H9 (cell line): Measurements from ENCODE around the gene AGPAT2. TPM values are rescaled to one million over a fixed set of nuclear protein-coding genes. Genes with fewer than 3 reads are reported as not detected.

Source experiments
- DNase-seq: peaks from one replicate; pipeline ENCODE4 v3.0.0-alpha.2; 2017
- H2AFZ ChIP-seq: one replicate; pipeline ENCODE4 v1.6.1; 2013; ENCODE audit warnings: mild to moderate bottlenecking, low read length, control low read depth, moderate library complexity
- H2AK5ac ChIP-seq: 2 replicates; pipeline ENCODE4 v1.6.1; 2013; ENCODE audit warnings: low read length, control low read depth, mixed read lengths; ENCODE audit not compliant: insufficient read length
- H2BK120ac ChIP-seq: one replicate; pipeline ENCODE4 v1.6.1; 2013; ENCODE audit warnings: low read depth, mild to moderate bottlenecking, low read length, control low read depth, inconsistent platforms; ENCODE audit not compliant: poor library complexity, severe bottlenecking
- H2BK12ac ChIP-seq: 2 replicates; pipeline ENCODE4 v1.6.1; 2013; ENCODE audit warnings: low read length, control low read depth, mixed read lengths, low read depth; ENCODE audit not compliant: insufficient read length
- H2BK15ac ChIP-seq: 2 replicates; pipeline ENCODE4 v1.6.1; 2013; ENCODE audit warnings: low read depth, low read length, control low read depth
- H2BK20ac ChIP-seq: one replicate; pipeline ENCODE4 v1.6.1; 2013; ENCODE audit warnings: low read depth, mild to moderate bottlenecking, low read length, control low read depth, inconsistent platforms; ENCODE audit not compliant: poor library complexity, severe bottlenecking
- H2BK5ac ChIP-seq: 2 replicates; pipeline ENCODE4 v1.6.1; 2013; ENCODE audit warnings: low read length, control low read depth, mixed read lengths; ENCODE audit not compliant: insufficient read length
- H3K14ac ChIP-seq: 2 replicates; pipeline ENCODE4 v1.6.1; 2013; ENCODE audit warnings: low read length, control low read depth; ENCODE audit not compliant: insufficient read depth
- H3K18ac ChIP-seq: 2 replicates; pipeline ENCODE4 v1.6.1; 2013; ENCODE audit warnings: low read depth, mild to moderate bottlenecking, mixed read lengths, low read length, control low read depth; ENCODE audit not compliant: insufficient read length
- H3K23ac ChIP-seq: 2 replicates; pipeline ENCODE4 v1.6.1; 2013; ENCODE audit warnings: low read length, control low read depth, mixed read lengths, low read depth; ENCODE audit not compliant: insufficient read length
- H3K23me2 ChIP-seq: 2 replicates; pipeline ENCODE4 v1.6.1; 2013; ENCODE audit warnings: low read depth, mild to moderate bottlenecking, mixed read lengths, low read length, control low read depth; ENCODE audit not compliant: insufficient read length, poor library complexity, severe bottlenecking
- H3K27ac ChIP-seq: 2 replicates; pipeline ENCODE4 v1.5.1; 2013; ENCODE audit warnings: low read length, control low read depth, mixed read lengths, low read depth; ENCODE audit not compliant: insufficient read length
- H3K27me3 ChIP-seq: 2 replicates; pipeline ENCODE4 v1.6.1; 2013; ENCODE audit warnings: low read length, control low read depth, inconsistent platforms; ENCODE audit not compliant: insufficient read depth
- H3K4ac ChIP-seq: 2 replicates; pipeline ENCODE4 v1.6.1; 2013; ENCODE audit warnings: low read depth, mild to moderate bottlenecking, control low read depth, inconsistent platforms, low read length, moderate library complexity
- H3K4me1 ChIP-seq: 2 replicates; pipeline ENCODE4 v1.6.1; 2013; ENCODE audit warnings: low read length, control low read depth, inconsistent platforms; ENCODE audit not compliant: insufficient read depth
- H3K4me2 ChIP-seq: 2 replicates; pipeline ENCODE4 v1.6.1; 2013; ENCODE audit warnings: low read length, control low read depth, mixed read lengths; ENCODE audit not compliant: insufficient read length, insufficient read depth
- H3K56ac ChIP-seq: 2 replicates; pipeline ENCODE4 v1.6.1; 2013; ENCODE audit warnings: low read depth, mild to moderate bottlenecking, mixed read lengths, low read length, control low read depth; ENCODE audit not compliant: insufficient read length
- H3K79me1 ChIP-seq: 2 replicates; pipeline ENCODE4 v1.6.1; 2013; ENCODE audit warnings: low read depth, mild to moderate bottlenecking, moderate library complexity, low read length, control low read depth, inconsistent platforms; ENCODE audit not compliant: insufficient read depth, poor library complexity, severe bottlenecking
- H3K79me2 ChIP-seq: 2 replicates; pipeline ENCODE4 v1.6.1; 2013; ENCODE audit warnings: low read length, control low read depth, inconsistent platforms; ENCODE audit not compliant: insufficient read depth
- H3K9ac ChIP-seq: 2 replicates; pipeline ENCODE4 v1.6.1; 2013; ENCODE audit warnings: low read length, control low read depth, mixed read lengths; ENCODE audit not compliant: insufficient read length; ENCODE audit errors: extremely low read depth
- H3K9me3 ChIP-seq: one replicate; pipeline ENCODE4 v1.6.1; 2013; ENCODE audit warnings: low read depth, low read length, inconsistent platforms; ENCODE audit not compliant: control insufficient read depth
- H3T11ph ChIP-seq: one replicate; pipeline ENCODE4 v1.6.1; 2013; ENCODE audit warnings: mild to moderate bottlenecking, low read length, control low read depth, inconsistent platforms
- H4K20me1 ChIP-seq: one replicate; pipeline ENCODE4 v1.6.1; 2013; ENCODE audit not compliant: control insufficient read depth, insufficient read length, insufficient read depth
- H4K5ac ChIP-seq: 2 replicates; pipeline ENCODE4 v1.6.1; 2013; ENCODE audit warnings: low read depth, mild to moderate bottlenecking, mixed read lengths, low read length, control low read depth; ENCODE audit not compliant: insufficient read length
- H4K8ac ChIP-seq: replicated peaks from 2 replicates; pipeline ENCODE4 v1.6.1; 2013; ENCODE audit warnings: low read length, control low read depth, mixed read lengths, low read depth; ENCODE audit not compliant: insufficient read length
- H4K91ac ChIP-seq: 2 replicates; pipeline ENCODE4 v1.6.1; 2013; ENCODE audit warnings: low read depth, mild to moderate bottlenecking, moderate library complexity, mixed read lengths, low read length, control low read depth; ENCODE audit not compliant: insufficient read length
- H3K27ac Mint-ChIP-seq, 3 experiments: 2 replicates in 2 of 3; 3 replicates in 1 of 3; pipeline ENCODE4 v1.8.0; 2020 to 2021; ENCODE audit warnings: mixed read lengths in 3 of 3, mild to moderate bottlenecking in 1 of 3, moderate library complexity in 1 of 3
- H3K27me3 Mint-ChIP-seq: 2 replicates; pipeline ENCODE4 v1.8.0; 2021; ENCODE audit warnings: low read depth, mild to moderate bottlenecking, moderate library complexity, mixed read lengths
- H3K36me3 Mint-ChIP-seq, 3 experiments: 2 replicates in 2 of 3; 3 replicates in 1 of 3; pipeline ENCODE4 v1.8.0; 2020 to 2021; ENCODE audit warnings: low read depth in 3 of 3, mixed read lengths in 3 of 3; ENCODE audit not compliant: insufficient read depth in 1 of 3
- H3K4me1 Mint-ChIP-seq, 2 experiments: 2 replicates each; pipeline ENCODE4 v1.8.0; 2020; ENCODE audit warnings: mixed read lengths in 2 of 2
- H3K4me3 Mint-ChIP-seq, 2 experiments: 2 replicates in 1 of 2; 3 replicates in 1 of 2; pipeline ENCODE4 v1.8.0; 2020 to 2021; ENCODE audit warnings: mild to moderate bottlenecking in 2 of 2, mixed read lengths in 2 of 2, moderate library complexity in 1 of 2
- H3K9me3 Mint-ChIP-seq, 2 experiments: 2 replicates in 1 of 2; 3 replicates in 1 of 2; pipeline ENCODE4 v1.8.0; 2020; ENCODE audit warnings: mild to moderate bottlenecking in 2 of 2, mixed read lengths in 2 of 2, moderate library complexity in 1 of 2
- CTCF ChIP-seq: fragments of 200-600 bp; sonication (generic); conservative IDR thresholded peaks from 3 replicates; pipeline ENCODE4 v1.8.0; 2021; ENCODE audit warnings: antibody characterized with exemption, mild to moderate bottlenecking
- WGBS: extraction: QIAGEN DNeasy Blood & Tissue Kit; methylation state at CpG from one replicate; pipeline ENCODE4 v1.1.7; 2013; ENCODE audit warnings: missing lambda C conversion rate, low lambda C conversion rate, mixed read lengths; ENCODE audit not compliant: insufficient read length; ENCODE audit errors: extremely low coverage; 5-methylcytosine and 5-hydroxymethylcytosine counted together
- total RNA-seq: library from RNA; stranded (reverse); gene quantifications from 2 replicates; pipeline ENCODE4 v1.2.1, GENCODE V29; 2021

AGPAT2 gene
- total RNA-seq, 1 experiment from 2014 or later = 29.7 TPM

GRCh38 chr9:136627703-136628102, 59.6 kb downstream of the AGPAT2 start:
- Histone ChIP-seq H3K9ac (no peak overlapping the region), H3T11ph (no peak overlapping the region), H4K8ac (no peak overlapping the region), H2BK20ac (no peak overlapping the region), H3K18ac (no peak overlapping the region), H3K4me1 (no peaks in the 10 kb centered on the region), H3K79me2 (no peaks in the 10 kb centered on the region), H3K14ac (no peak overlapping the region; the same call in 1 of the 2 replicates), H2BK5ac (no peak overlapping the region), H3K4ac (no peak overlapping the region), H4K91ac (no peak overlapping the region), H2BK120ac (no peak overlapping the region), H2AK5ac (no peak overlapping the region), H3K56ac (no peak overlapping the region), H3K79me1 (no peaks in the 10 kb centered on the region), H2AFZ (no peak overlapping the region), H4K20me1 (peaks cover 7% of the 10 kb centered on the region), H3K4me2 (no peak overlapping the region), H2BK12ac (no peak overlapping the region), H3K27ac (no peak overlapping the region), H3K9me3 (no peaks in the 10 kb centered on the region), H4K5ac (no peak overlapping the region), H3K23ac (no peak overlapping the region), H2BK15ac (no peak overlapping the region), H3K27me3 (no peaks in the 10 kb centered on the region), H3K23me2 (no peaks in the 10 kb centered on the region)
- 0 out of 4 replicates have a peak, but pooled peaks cover 0 to 2% of the 10 kb centered on the region in 2 experiments for H3K4me1 Mint-ChIP-seq
- no peak for TF ChIP-seq CTCF
- WGBS = no CpG with 5 or more reads among the region's 17 CpGs
- H3K36me3 Mint-ChIP-seq = no peaks in the 10 kb centered on the region
- no peak for DNase-seq
- H3K9me3 Mint-ChIP-seq = no peaks in the 10 kb centered on the region
- H3K27ac Mint-ChIP-seq = peak overlapping the region in 1 of 3 experiments; percentile 23; a peak in 1 of 7 replicates
- H3K27me3 Mint-ChIP-seq = peaks cover 2% of the 10 kb centered on the region; the same call in 1 of the 2 replicates
- no peak overlapping the region for H3K4me3 Mint-ChIP-seq
